ENCODE measurements around the gene DDAH2. TPM values are rescaled to one million over a fixed set of nuclear protein-coding genes. Genes with fewer than 3 reads are reported as not detected.

DDAH2 gene
- total and polyA plus RNA-seq, 10 of the 15 experiments (the other 5 are each of a cell fraction or from before 2014, with no cell fraction given): 0.35 to 9.9 (median 6.2) TPM

GRCh38 chr6:31692886-31693285 lies 36.2 kb downstream of the DDAH2 start:
- FAIRE-seq: no peak
- CTCF ChIA-PET: interaction anchor here (0.7 kb wide), 1 partner anchor 46 kb away, joined by 3 read pairs; no protein-coding TSS in a partner anchor
- no peak for TF ChIP-seq SP1 (IDR thresholded peaks at IDR 0.05; ENCODE audit: low read depth, low read length)
- TF ChIP-seq FOXK2 (IDR thresholded peaks at IDR 0.05): no peak
- TF ChIP-seq REST (IDR thresholded peaks at IDR 0.05; ENCODE audit: low read depth, low read length): no peak
- TF ChIP-seq HDAC2 (IDR thresholded peaks at IDR 0.05): no peak
- TF ChIP-seq CBX5 (IDR thresholded peaks at IDR 0.05; ENCODE audit: low read depth): no peak
- no peak for TF ChIP-seq CUX1 (IDR thresholded peaks at IDR 0.05; ENCODE audit: insufficient replicate concordance, low read depth, low read length)
- no peak for TF ChIP-seq RAD21 (IDR thresholded peaks at IDR 0.05; ENCODE audit: insufficient read depth, low read depth, low read length)
- TF ChIP-seq MYB (IDR thresholded peaks at IDR 0.05; ENCODE audit: borderline replicate concordance, low read depth, low read length): no peak
- TF ChIP-seq HSF1 (IDR thresholded peaks at IDR 0.05; ENCODE audit: low read depth, low read length): no peak
- TF ChIP-seq TCF7 (IDR thresholded peaks at IDR 0.05; ENCODE audit: borderline replicate concordance): no peak
- TF ChIP-seq SRF (IDR thresholded peaks at IDR 0.05; ENCODE audit: low read depth in 2 of 2, low read length in 2 of 2): no peak
- TF ChIP-seq ATF7 (IDR thresholded peaks at IDR 0.05; ENCODE audit: low read depth): no peak
- TF ChIP-seq CHD1 (IDR thresholded peaks at IDR 0.05; ENCODE audit: low read depth, low read length): no peak
- TF ChIP-seq ELK1 (IDR thresholded peaks at IDR 0.05; ENCODE audit: low read depth, low read length): no peak

More at GRCh38 chr6:31692886-31693285, 36.2 kb downstream of the DDAH2 start:
- Histone ChIP-seq H3K4me1 (ENCODE audit: control insufficient read depth, insufficient read depth, low read length) (no peaks in the 10 kb centered on the region), H3K36me3 (ENCODE audit: control insufficient read depth in 2 of 2, insufficient read depth in 2 of 2, low read length in 1 of 2) (peaks cover 17 to 35% of the 10 kb centered on the region in 2 experiments), H3K79me2 (ENCODE audit: control insufficient read depth, insufficient read depth, low read length) (no peaks in the 10 kb centered on the region), H3K9ac (ENCODE audit: control insufficient read depth, insufficient read depth, low read length) (no peak overlapping the region), H3K4me2 (ENCODE audit: control insufficient read depth, insufficient read depth) (no peak overlapping the region), H4K20me1 (ENCODE audit: control insufficient read depth, insufficient read depth) (no peaks in the 10 kb centered on the region), H2AFZ (ENCODE audit: control insufficient read depth, low read depth, low read length) (no peak overlapping the region), H3K9me3 (replicated peaks; ENCODE audit: control insufficient read depth, insufficient read depth, low read length) (no peaks in the 10 kb centered on the region), H3K27me3 (replicated peaks in 1 of 2; ENCODE audit: control insufficient read depth in 2 of 2, insufficient read depth in 2 of 2, low read length in 1 of 2) (no peaks in the 10 kb centered on the region), H3K27ac (ENCODE audit: control insufficient read depth, insufficient read depth) (no peak overlapping the region), H3K4me3 (no peak overlapping the region)
- SMC1A ChIA-PET (ENCODE audit: uncharacterized antibody, unreplicated experiment): no interaction called here
- no peak for ATAC-seq
- RAD21 ChIA-PET (ENCODE audit: unreplicated experiment): no interaction called here
- POLR2A ChIA-PET: interaction anchor here (1.1 to 2.2 kb wide), 2 partner anchors 45 to 140 kb away, joined by 5 to 11 read pairs; no protein-coding TSS in a partner anchor
- intact Hi-C loops (cut with micrococcal nuclease; ENCODE audit: unreplicated experiment) (no loop called here), in situ Hi-C loops (cut with MboI) (no loop called here)
- WGBS (ENCODE audit: insufficient coverage, insufficient replicate concordance, low lambda C conversion rate, missing lambda C conversion rate): 90% methylated on average over 9 of the region's 9 CpGs
- DNase-seq (ENCODE audit: low read depth, low spot score): no peak
- BruUV-seq (replicated peaks): no TSS peak
